HG03460 (cell line): ENCODE results near the gene TMPRSS11D.

ENCODE experiments used
- ATAC-seq: cut with Tn5 transposase; IDR thresholded peaks from one replicate; pipeline ENCODE4 v1.9.1; 2021; ENCODE audit not compliant: unreplicated experiment

Gene TMPRSS11D

GRCh38 chr4:67883902-67884301 lies at the start of gene TMPRSS11D:
TMPRSS11D (minus strand) TSS chr4:67884002; CDS start chr4:67883933, 69 bp downstream.
- no peak for ATAC-seq

GRCh38 chr4:67933038-67933437 lies 49.2 kb upstream of the TMPRSS11D start:
- no peak for ATAC-seq

- ATAC-seq = no peak
Measured at GRCh38 chr4:67931256-67931655, 47.5 kb upstream of the TMPRSS11D start.

GRCh38 chr4:67929426-67929825 lies 45.6 kb upstream of the TMPRSS11D start:
- ATAC-seq = no peak

GRCh38 chr4:67928546-67928945 lies 44.7 kb upstream of the TMPRSS11D start:
- ATAC-seq = no peak

- ATAC-seq = no peak
Measured at GRCh38 chr4:67927251-67927650, 43.4 kb upstream of the TMPRSS11D start.

- no peak for ATAC-seq
Measured at GRCh38 chr4:67926485-67926884, 42.7 kb upstream of the TMPRSS11D start.

- no peak for ATAC-seq
Measured at GRCh38 chr4:67922697-67923096, 38.9 kb upstream of the TMPRSS11D start.

- ATAC-seq = no peak
Measured at GRCh38 chr4:67918428-67918827, 34.6 kb upstream of the TMPRSS11D start.

GRCh38 chr4:67915400-67915966 lies 31.7 kb upstream of the TMPRSS11D start:
- no peak for ATAC-seq

GRCh38 chr4:67912080-67912479 lies 28.3 kb upstream of the TMPRSS11D start:
- no peak for ATAC-seq

GRCh38 chr4:67911638-67912037 lies 27.8 kb upstream of the TMPRSS11D start:
- no peak for ATAC-seq

- no peak for ATAC-seq
Measured at GRCh38 chr4:67911141-67911540, 27.3 kb upstream of the TMPRSS11D start.

GRCh38 chr4:67910585-67910905 lies 26.7 kb upstream of the TMPRSS11D start:
- ATAC-seq = no peak

- ATAC-seq = no peak
Measured at GRCh38 chr4:67909905-67910584, 26.2 kb upstream of the TMPRSS11D start.

- ATAC-seq = no peak
Measured at GRCh38 chr4:67907650-67908049, 23.8 kb upstream of the TMPRSS11D start.

- no peak for ATAC-seq
Measured at GRCh38 chr4:67899096-67899495, 15.3 kb upstream of the TMPRSS11D start.

- no peak for ATAC-seq
Measured at GRCh38 chr4:67897686-67898085, 13.9 kb upstream of the TMPRSS11D start.

- no peak for ATAC-seq
Measured at GRCh38 chr4:67896421-67897065, 12.7 kb upstream of the TMPRSS11D start.

GRCh38 chr4:67894659-67895058 lies 10.9 kb upstream of the TMPRSS11D start:
- ATAC-seq = no peak

GRCh38 chr4:67892905-67893304 lies 9.1 kb upstream of the TMPRSS11D start:
- no peak for ATAC-seq

GRCh38 chr4:67892253-67892652 lies 8.5 kb upstream of the TMPRSS11D start:
- ATAC-seq = no peak

- no peak for ATAC-seq
Measured at GRCh38 chr4:67891645-67892044, 7.8 kb upstream of the TMPRSS11D start.
